ENCODE data around the gene PGBD5.

Gene PGBD5

DNA sequence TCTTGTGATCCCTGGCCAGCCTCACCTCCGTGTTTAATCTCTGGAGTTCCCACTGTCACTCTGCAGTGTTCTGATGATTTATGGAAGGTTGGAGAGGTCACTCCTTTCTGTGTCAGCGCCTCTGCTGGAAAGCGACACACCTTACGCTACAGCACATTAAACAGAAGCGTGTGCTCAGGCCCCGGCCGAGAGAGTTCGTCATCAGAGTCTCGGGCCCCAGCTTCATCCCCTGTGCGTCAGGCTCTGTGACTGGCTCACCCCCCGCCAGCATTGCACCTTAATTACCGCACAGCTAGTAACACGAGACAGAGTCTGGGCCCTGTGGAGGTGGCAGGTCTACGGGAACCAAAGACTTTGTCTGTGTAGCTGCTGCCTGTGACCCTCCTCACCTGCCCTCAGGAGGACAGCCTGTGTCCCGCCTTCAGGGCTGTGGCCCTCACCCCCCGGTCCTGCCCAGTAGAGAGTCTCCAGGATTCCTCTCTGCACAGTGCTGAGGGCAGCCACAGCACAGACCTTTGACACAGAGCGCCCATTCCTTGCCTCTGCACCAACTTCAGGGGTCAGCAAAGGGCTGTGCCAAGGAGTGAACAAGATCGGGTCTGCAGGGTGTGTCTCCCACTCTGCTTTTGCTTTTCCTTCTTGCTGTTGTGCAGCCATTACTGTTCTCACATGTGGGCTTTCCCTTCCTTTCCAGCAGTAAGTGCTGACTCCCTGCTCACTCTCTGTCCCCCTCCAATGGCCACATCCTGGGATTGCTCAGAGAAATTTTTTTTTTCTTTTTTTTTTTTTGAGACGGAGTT, 157.6 kb downstream of the PGBD5 start:
- H3K4me3 ChIP-seq (ENCODE audit: low read depth, low read length) = no peak overlapping the region
- H3K9ac ChIP-seq (ENCODE audit: low read depth, low read length) = no peak overlapping the region
- H3K27me3 ChIP-seq (ENCODE audit: control insufficient read depth, insufficient read depth, low read length) = no peaks in the 10 kb centered on the region
- H3K4me1 ChIP-seq (ENCODE audit: control insufficient read depth, insufficient read depth, low read length) = no peaks in the 10 kb centered on the region
- no peaks in the 10 kb centered on the region for H3K9me3 ChIP-seq (ENCODE audit: control insufficient read depth, insufficient read depth, low read length)
- H3K36me3 ChIP-seq (ENCODE audit: control insufficient read depth, insufficient read depth, low read length) = peaks cover 15% of the 10 kb centered on the region

DNA sequence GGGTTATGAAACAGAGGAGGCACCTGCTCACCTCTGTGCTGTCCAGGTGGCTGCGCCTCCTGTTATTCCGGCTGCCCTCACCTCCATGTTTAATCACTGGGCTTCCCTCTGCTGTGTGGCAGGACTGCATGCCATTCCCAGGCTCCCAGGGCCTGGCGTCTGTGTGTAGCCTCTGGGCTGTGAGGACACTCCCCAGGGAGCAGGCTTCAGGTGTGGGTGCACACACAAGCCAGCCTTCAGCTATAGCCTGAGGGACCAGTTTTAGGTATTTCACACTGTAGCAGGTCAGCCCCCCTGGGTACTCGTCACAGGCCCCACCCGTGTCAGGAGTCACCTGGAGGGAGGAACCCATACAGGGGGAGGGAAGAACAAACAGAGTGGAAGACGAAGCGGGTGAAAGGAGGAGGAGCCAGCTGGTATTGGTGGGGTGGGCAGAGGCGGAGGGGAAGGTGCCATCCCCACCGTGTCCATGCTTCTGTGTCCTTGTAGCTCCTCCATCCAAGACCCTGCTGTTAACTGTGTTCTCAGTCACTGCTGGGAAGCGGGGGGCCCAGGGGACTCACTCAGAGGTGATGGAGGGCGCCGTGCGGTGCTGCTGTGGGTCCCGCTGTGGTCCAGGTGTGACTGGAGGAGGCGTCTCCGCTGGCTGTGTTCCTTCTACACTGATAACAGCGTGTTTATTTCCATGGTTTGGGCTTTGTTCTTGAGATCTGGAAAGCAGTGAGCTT, 158.6 kb downstream of the PGBD5 start:
- Histone ChIP-seq H3K4me1 (ENCODE audit: control insufficient read depth, insufficient read depth, low read length) (no peaks in the 10 kb centered on the region), H3K4me3 (ENCODE audit: low read depth, low read length) (no peak overlapping the region), H3K9ac (ENCODE audit: low read depth, low read length) (no peak overlapping the region), H3K27me3 (ENCODE audit: control insufficient read depth, insufficient read depth, low read length) (no peaks in the 10 kb centered on the region), H3K36me3 (ENCODE audit: control insufficient read depth, insufficient read depth, low read length) (peaks cover 18% of the 10 kb centered on the region), H3K9me3 (ENCODE audit: control insufficient read depth, insufficient read depth, low read length) (no peaks in the 10 kb centered on the region)

DNA sequence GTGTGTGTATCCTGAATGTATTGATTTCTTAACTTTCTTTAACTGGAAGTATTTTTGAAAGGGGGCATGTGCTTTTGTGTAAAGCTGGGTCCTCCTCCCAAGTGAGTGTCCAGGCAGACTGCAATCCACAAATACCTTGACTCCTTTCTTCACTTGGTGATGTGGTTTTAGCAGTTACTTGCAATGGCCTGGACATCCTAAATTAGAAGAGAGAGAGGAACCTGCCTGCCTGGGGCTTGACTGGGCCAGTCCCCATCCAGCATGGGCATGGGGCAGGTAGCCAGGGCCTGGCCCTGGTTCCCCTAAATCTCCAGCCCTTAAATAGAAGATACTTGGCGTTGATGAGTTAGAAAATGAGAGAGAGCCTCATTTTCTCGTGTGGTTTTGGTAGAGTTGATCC, 159.7 kb downstream of the PGBD5 start:
- H3K36me3 ChIP-seq (ENCODE audit: control insufficient read depth, insufficient read depth, low read length) = peaks cover 18% of the 10 kb centered on the region

GRCh38 chr1:230265200-230266115, 160.7 kb downstream of the PGBD5 start:
- H3K4me3 ChIP-seq (ENCODE audit: low read depth, low read length) = no peak overlapping the region
- no peaks in the 10 kb centered on the region for H3K4me1 ChIP-seq (ENCODE audit: control insufficient read depth, insufficient read depth, low read length)
- peaks cover 18% of the 10 kb centered on the region for H3K36me3 ChIP-seq (ENCODE audit: control insufficient read depth, insufficient read depth, low read length)
- no peak overlapping the region for H3K9ac ChIP-seq (ENCODE audit: low read depth, low read length)
- H3K9me3 ChIP-seq (ENCODE audit: control insufficient read depth, insufficient read depth, low read length) = no peaks in the 10 kb centered on the region
- no peaks in the 10 kb centered on the region for H3K27me3 ChIP-seq (ENCODE audit: control insufficient read depth, insufficient read depth, low read length)

More for the DNA sequence above, 159.7 kb downstream of the PGBD5 start:
- Histone ChIP-seq H3K27me3 (ENCODE audit: control insufficient read depth, insufficient read depth, low read length) (no peaks in the 10 kb centered on the region), H3K4me1 (ENCODE audit: control insufficient read depth, insufficient read depth, low read length) (no peaks in the 10 kb centered on the region), H3K4me3 (ENCODE audit: low read depth, low read length) (no peak overlapping the region), H3K9me3 (ENCODE audit: control insufficient read depth, insufficient read depth, low read length) (no peaks in the 10 kb centered on the region), H3K9ac (ENCODE audit: low read depth, low read length) (no peak overlapping the region)

All from iPS-15b (cell line).